ENCODE results near the gene CCSER1.
"Not testable (repeated sequence)": the region's sequence is repeated elsewhere in the genome, so short reads cannot be mapped to it uniquely, and the experiment has no call there.

The CCSER1 gene

GRCh38 chr4:91317434-91317833 lies 1190.2 kb downstream of the CCSER1 start:
- no peak for DNase-seq

GRCh38 chr4:91319556-91320268 lies 1192.5 kb downstream of the CCSER1 start:
- DNase-seq = no peak

GRCh38 chr4:91322961-91323360 lies 1195.8 kb downstream of the CCSER1 start:
- DNase-seq = no peak

- no peak for DNase-seq
These were observed 1198.3 kb downstream of the CCSER1 start for GRCh38 chr4:91325495-91325894.

- not testable (repeated sequence) for DNase-seq
These were observed 1199.0 kb downstream of the CCSER1 start for GRCh38 chr4:91326167-91326566.

GRCh38 chr4:91330555-91331137 lies 1203.5 kb downstream of the CCSER1 start:
- no peak for DNase-seq

GRCh38 chr4:91340822-91341221 lies 1213.6 kb downstream of the CCSER1 start:
- DNase-seq = no peak

GRCh38 chr4:91345632-91346031 lies 1218.4 kb downstream of the CCSER1 start:
- no peak for DNase-seq

GRCh38 chr4:91356496-91356895 lies 1229.3 kb downstream of the CCSER1 start:
- not testable (repeated sequence) for DNase-seq

- DNase-seq = not testable (repeated sequence)
These were observed 1230.8 kb downstream of the CCSER1 start for GRCh38 chr4:91358016-91358415.

- not testable (repeated sequence) for DNase-seq
These were observed 1231.4 kb downstream of the CCSER1 start for GRCh38 chr4:91358621-91359020.

GRCh38 chr4:91359041-91360031 lies 1232.1 kb downstream of the CCSER1 start:
- DNase-seq = no peak

- no peak for DNase-seq
These were observed 1234.9 kb downstream of the CCSER1 start for GRCh38 chr4:91362125-91362524.

GRCh38 chr4:91366554-91366953 lies 1239.4 kb downstream of the CCSER1 start:
- DNase-seq = peak; percentile 2

GRCh38 chr4:91369116-91369515 lies 1241.9 kb downstream of the CCSER1 start:
- no peak for DNase-seq

GRCh38 chr4:91373546-91373945 lies 1246.4 kb downstream of the CCSER1 start:
- DNase-seq = no peak

- DNase-seq = not testable (repeated sequence)
These were observed 1278.2 kb downstream of the CCSER1 start for GRCh38 chr4:91405431-91405830.

- no peak for DNase-seq
These were observed 1294.8 kb downstream of the CCSER1 start for GRCh38 chr4:91422011-91422410.

- peak; percentile 16 for DNase-seq
These were observed 1299.5 kb downstream of the CCSER1 start for GRCh38 chr4:91426725-91427124.

GRCh38 chr4:91427171-91427570 lies 1300.0 kb downstream of the CCSER1 start:
- no peak for DNase-seq

- no peak for DNase-seq
These were observed 1307.4 kb downstream of the CCSER1 start for GRCh38 chr4:91434631-91435030.

- DNase-seq = no peak
These were observed 1309.4 kb downstream of the CCSER1 start for GRCh38 chr4:91436556-91436955.

GRCh38 chr4:91447168-91447567 lies 1320.0 kb downstream of the CCSER1 start:
- no peak for DNase-seq

Measured in NCI-H82 (cell line).